Thoracic aorta (tissue), 2 donors: ENCODE results near the gene SPSB3. TPM values are rescaled to one million over a fixed set of nuclear protein-coding genes. Genes with fewer than 3 reads are reported as not detected.

ENCODE experiments used
- ATAC-seq: fragments of 150-250 bp; one replicate; pipeline ENCODE4 v1.8.0; 2017; ENCODE audit warnings: low read depth; ENCODE audit not compliant: insufficient number of reproducible peaks, low FRiP score
- DNase-seq: peaks from one replicate; pipeline ENCODE4 v3.0.0-alpha.2; 2020; ENCODE audit warnings: low spot score
- H3K27ac ChIP-seq, 2 donors: fragments of 200-600 bp; sonication (generic); 1 replicate in 1 of 2; 2 replicates in 1 of 2; pipeline ENCODE4 v1.5.1; 2016; ENCODE audit warnings: mild to moderate bottlenecking in 2 of 2, moderate library complexity in 2 of 2
- H3K27me3 ChIP-seq: fragments of 200-600 bp; sonication (generic); replicated peaks from 2 replicates; pipeline ENCODE4 v1.6.0; 2016; ENCODE audit warnings: mild to moderate bottlenecking; ENCODE audit not compliant: insufficient read depth
- H3K36me3 ChIP-seq: fragments of 200-600 bp; sonication (generic); one replicate; pipeline ENCODE4 v1.5.1; 2016
- H3K4me1 ChIP-seq, 2 donors: fragments of 200-600 bp; sonication (generic); 1 replicate in 1 of 2; 2 replicates in 1 of 2; pipeline versions ENCODE4 v1.5.1 to v1.6.0; 2016; ENCODE audit warnings: low read depth in 2 of 2, mild to moderate bottlenecking in 1 of 2; ENCODE audit not compliant: control insufficient read depth in 1 of 2
- H3K4me3 ChIP-seq: fragments of 200-600 bp; sonication (generic); 2 replicates; pipeline ENCODE4 v1.5.1; 2016; ENCODE audit warnings: mild to moderate bottlenecking
- H3K9me3 ChIP-seq: fragments of 200-600 bp; sonication (generic); 2 replicates; pipeline ENCODE4 v1.5.1; 2016
- total RNA-seq, 2 donors: library from RNA; depleted of rRNA; stranded (reverse); fragments of >200 nt; gene quantifications; one replicate each; pipeline versions ENCODE4 v1.1.0 to v1.2.3, GENCODE V29; 2016
- TF ChIP-seq, protein P1 (sequence below): fragments of 200-600 bp; sonication (generic); IDR thresholded peaks from one replicate; pipeline ENCODE4 v1.5.1; 2019; ENCODE audit warnings: antibody characterized with exemption

The SPSB3 gene
- total RNA-seq, 2 donors from 2014 or later, result 60.9 to 79.3 TPM

DNA sequence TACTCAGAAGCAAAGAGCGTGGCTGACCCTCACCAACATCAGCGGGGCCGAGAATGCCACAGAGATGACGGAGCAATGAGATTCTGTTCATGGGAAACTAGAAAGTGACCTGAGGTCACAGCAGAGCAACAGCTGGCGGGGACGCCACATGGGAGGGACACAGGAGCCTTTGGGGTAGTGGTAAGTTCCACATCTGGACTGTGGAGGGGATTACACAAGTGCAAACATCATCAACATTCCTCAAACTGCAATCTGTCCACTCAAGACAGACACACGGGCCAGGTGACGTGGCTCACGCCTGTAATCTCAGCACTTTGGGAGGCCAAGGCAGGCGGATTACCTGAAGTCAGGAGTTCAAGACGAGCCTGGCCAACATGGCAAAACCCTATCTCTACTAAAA is 33.1 kb upstream of the SPSB3 start:
- Histone ChIP-seq H3K4me3 (no peak overlapping the region), H3K4me1 (no peaks in the 10 kb centered on the region), H3K27me3 (no peaks in the 10 kb centered on the region), H3K9me3 (no peaks in the 10 kb centered on the region), H3K27ac (no peak overlapping the region), H3K36me3 (peaks cover 46% of the 10 kb centered on the region)
- DNase-seq (no peak), ATAC-seq (no peak)
- TF ChIP-seq, protein P1, sequence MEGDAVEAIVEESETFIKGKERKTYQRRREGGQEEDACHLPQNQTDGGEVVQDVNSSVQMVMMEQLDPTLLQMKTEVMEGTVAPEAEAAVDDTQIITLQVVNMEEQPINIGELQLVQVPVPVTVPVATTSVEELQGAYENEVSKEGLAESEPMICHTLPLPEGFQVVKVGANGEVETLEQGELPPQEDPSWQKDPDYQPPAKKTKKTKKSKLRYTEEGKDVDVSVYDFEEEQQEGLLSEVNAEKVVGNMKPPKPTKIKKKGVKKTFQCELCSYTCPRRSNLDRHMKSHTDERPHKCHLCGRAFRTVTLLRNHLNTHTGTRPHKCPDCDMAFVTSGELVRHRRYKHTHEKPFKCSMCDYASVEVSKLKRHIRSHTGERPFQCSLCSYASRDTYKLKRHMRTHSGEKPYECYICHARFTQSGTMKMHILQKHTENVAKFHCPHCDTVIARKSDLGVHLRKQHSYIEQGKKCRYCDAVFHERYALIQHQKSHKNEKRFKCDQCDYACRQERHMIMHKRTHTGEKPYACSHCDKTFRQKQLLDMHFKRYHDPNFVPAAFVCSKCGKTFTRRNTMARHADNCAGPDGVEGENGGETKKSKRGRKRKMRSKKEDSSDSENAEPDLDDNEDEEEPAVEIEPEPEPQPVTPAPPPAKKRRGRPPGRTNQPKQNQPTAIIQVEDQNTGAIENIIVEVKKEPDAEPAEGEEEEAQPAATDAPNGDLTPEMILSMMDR, result no peak

DNA sequence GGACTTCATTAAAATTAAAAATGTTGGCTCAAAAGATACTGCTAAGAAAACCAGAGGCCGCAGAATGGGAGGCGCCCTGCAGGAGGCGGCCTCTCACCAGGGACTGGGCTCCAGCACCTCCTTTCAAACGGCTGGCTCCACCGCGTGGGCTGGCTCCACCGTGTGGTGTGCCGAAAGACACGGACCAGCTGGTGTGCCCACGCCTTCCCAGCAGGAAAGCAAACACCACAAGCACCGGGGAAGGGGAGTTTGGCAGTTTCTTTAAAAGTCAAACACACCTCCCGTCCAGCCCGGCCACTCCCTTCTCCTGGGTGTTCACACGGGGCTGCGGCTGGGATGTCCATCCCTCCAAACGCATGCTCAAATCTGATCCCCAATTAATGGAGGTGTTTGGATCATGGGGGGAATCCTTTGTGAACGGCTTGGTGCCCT is 30.4 kb upstream of the SPSB3 start:
- H3K27ac ChIP-seq, result no peak overlapping the region
- DNase-seq (no peak), ATAC-seq (no peak)
- H3K4me1 ChIP-seq, result no peaks in the 10 kb centered on the region
- TF ChIP-seq, protein P1, result peak; percentile 12
- H3K9me3 ChIP-seq, result no peaks in the 10 kb centered on the region
- H3K4me3 ChIP-seq, result no peak overlapping the region
- no peaks in the 10 kb centered on the region for H3K27me3 ChIP-seq
- peaks cover 44% of the 10 kb centered on the region for H3K36me3 ChIP-seq

DNA sequence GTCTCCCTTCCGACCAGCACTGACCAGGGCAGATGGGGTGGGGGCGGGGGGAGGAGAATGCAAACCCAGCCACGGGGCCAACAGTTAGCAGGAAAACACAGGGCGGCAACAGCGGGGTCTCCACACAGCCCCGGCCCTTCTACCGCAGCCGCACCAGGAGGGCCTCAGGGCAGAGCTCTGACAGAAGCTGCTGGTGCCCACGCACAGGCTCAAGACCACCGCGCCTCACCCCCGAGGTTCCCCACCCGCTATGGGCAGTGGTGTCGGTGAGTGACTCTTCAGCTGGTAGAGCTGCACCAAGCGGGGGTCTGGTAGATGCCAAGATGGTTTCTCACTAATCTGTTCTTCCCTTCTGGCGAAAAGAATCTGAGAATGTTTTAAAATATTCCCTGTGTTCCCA is 28.2 kb upstream of the SPSB3 start:
- Histone ChIP-seq H3K4me1 (no peaks in the 10 kb centered on the region), H3K27me3 (no peaks in the 10 kb centered on the region), H3K4me3 (no peak overlapping the region), H3K36me3 (peaks cover 34% of the 10 kb centered on the region), H3K9me3 (no peaks in the 10 kb centered on the region), H3K27ac (no peak overlapping the region)
- no peak for ATAC-seq
- TF ChIP-seq, protein P1, result no peak
- no peak for DNase-seq

DNA sequence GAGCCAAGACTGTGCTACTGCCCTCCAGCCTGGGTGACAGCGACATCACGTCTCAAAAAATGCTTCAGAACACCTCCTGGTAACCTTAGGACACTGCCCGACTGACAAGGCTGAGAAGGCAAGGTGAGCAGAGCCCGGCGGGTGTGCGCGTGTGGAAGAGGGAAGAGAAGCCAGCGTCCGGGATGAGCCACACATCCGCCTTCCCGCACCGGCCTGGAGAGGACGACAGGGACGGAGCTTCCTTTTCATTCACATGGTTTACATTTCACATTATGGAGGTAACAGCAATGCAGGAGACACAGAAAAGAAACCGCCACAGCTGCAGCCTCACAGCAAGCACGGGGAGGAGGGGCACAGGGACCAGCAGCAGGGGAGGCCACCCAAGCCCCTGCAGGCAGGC is 27.7 kb upstream of the SPSB3 start:
- DNase-seq, result no peak
- TF ChIP-seq, protein P1, result no peak

DNA sequence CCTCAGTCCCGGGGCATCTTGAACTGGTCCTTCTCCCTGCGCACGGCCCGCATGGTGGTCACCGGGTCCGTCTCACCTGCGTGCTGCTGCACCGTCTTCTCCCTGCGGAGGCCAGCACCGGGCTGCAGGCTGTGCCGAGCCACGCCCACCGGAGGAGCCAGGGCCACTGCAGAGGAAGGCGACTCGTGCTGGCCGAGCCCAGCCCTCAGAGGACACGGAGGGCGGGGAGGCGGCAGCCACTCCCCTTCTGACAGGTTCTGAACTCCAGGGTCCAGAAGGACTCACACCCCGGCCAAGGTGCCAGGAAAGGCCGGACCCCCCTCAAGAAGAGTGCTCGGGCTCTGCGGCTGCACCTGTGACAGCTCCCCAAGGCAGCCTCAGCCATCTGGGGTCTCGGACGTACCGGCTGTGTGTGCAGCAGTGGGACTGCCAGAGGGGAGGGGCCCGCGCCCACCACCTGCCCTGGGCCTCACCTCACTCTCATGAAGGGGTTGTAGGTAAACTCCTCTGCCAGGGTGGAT is 27.0 kb upstream of the SPSB3 start:
- Histone ChIP-seq H3K4me1 (no peaks in the 10 kb centered on the region), H3K27me3 (no peaks in the 10 kb centered on the region), H3K9me3 (no peaks in the 10 kb centered on the region), H3K4me3 (no peak overlapping the region), H3K27ac (no peak overlapping the region), H3K36me3 (peaks cover 34% of the 10 kb centered on the region)
- ATAC-seq (no peak), DNase-seq (no peak)
- TF ChIP-seq, protein P1, result no peak

More for the DNA sequence above, 27.7 kb upstream of the SPSB3 start:
- Histone ChIP-seq H3K4me3 (no peak overlapping the region), H3K27me3 (no peaks in the 10 kb centered on the region), H3K4me1 (no peaks in the 10 kb centered on the region), H3K27ac (no peak overlapping the region), H3K9me3 (no peaks in the 10 kb centered on the region), H3K36me3 (peaks cover 34% of the 10 kb centered on the region)
- no peak for ATAC-seq
